NCI-H1105 (cell line): ENCODE measurements around the gene GAS2L1.

Experiments
- DNase-seq: peaks from one replicate; lab custom pipeline; 2025; lab: John Stamatoyannopoulos, UW

GAS2L1 gene

GRCh38 chr22:29306175-29306834 is at the start of gene GAS2L1:
Gene GAS2L1 (plus strand): TSS chr22:29306650. CDS start chr22:29308106, 1,456 bp downstream.
- DNase-seq, result peak; percentile 32

- DNase-seq, result no peak
These were observed 48.7 kb upstream of the GAS2L1 start for GRCh38 chr22:29257751-29258181.

- DNase-seq, result no peak
These were observed 47.8 kb upstream of the GAS2L1 start for GRCh38 chr22:29258407-29259252.

- no peak for DNase-seq
These were observed 47.1 kb upstream of the GAS2L1 start for GRCh38 chr22:29259253-29259899.

- DNase-seq, result no peak
These were observed 46.4 kb upstream of the GAS2L1 start for GRCh38 chr22:29260031-29260560.

- DNase-seq, result no peak
These were observed 45.7 kb upstream of the GAS2L1 start for GRCh38 chr22:29260601-29261315.

- DNase-seq, result no peak
These were observed 42.6 kb upstream of the GAS2L1 start for GRCh38 chr22:29263791-29264276.

GRCh38 chr22:29265305-29265704 is 41.1 kb upstream of the GAS2L1 start:
- no peak for DNase-seq

GRCh38 chr22:29265929-29266328 is 40.5 kb upstream of the GAS2L1 start:
- no peak for DNase-seq

- DNase-seq, result no peak
These were observed 39.6 kb upstream of the GAS2L1 start for GRCh38 chr22:29266564-29267461.

GRCh38 chr22:29267462-29267857 is 39.0 kb upstream of the GAS2L1 start:
- DNase-seq, result no peak

- DNase-seq, result peak; percentile 83
These were observed 38.5 kb upstream of the GAS2L1 start, which contains the start of the genes EWSR1 and RHBDD3 for GRCh38 chr22:29267858-29268510. Gene EWSR1 (plus strand): TSS chr22:29268268. CDS start chr22:29268337, 69 bp downstream. Gene RHBDD3 (minus strand): TSS chr22:29267981. CDS start chr22:29265626, 2,355 bp downstream.

- peak; percentile 14 for DNase-seq
These were observed 37.8 kb upstream of the GAS2L1 start for GRCh38 chr22:29268511-29269229.

GRCh38 chr22:29269230-29269604 is 37.2 kb upstream of the GAS2L1 start:
- DNase-seq, result no peak

GRCh38 chr22:29269731-29270474 is 36.5 kb upstream of the GAS2L1 start:
- no peak for DNase-seq

- no peak for DNase-seq
These were observed 35.8 kb upstream of the GAS2L1 start for GRCh38 chr22:29270475-29271271.

- DNase-seq, result no peak
These were observed 33.8 kb upstream of the GAS2L1 start for GRCh38 chr22:29272624-29273023.

- DNase-seq, result no peak
These were observed 31.3 kb upstream of the GAS2L1 start for GRCh38 chr22:29275167-29275566.
